GM21723 (cell line): Measurements from ENCODE around the gene TUBB8B.
"Not testable (repeated sequence)": the region's sequence is repeated elsewhere in the genome, so short reads cannot be mapped to it uniquely, and the experiment has no call there.

Experiments
- ATAC-seq: cut with Tn5 transposase; IDR thresholded peaks from one replicate; pipeline ENCODE4 v1.9.1; 2021; ENCODE audit warnings: mild to moderate bottlenecking, moderate library complexity; ENCODE audit not compliant: unreplicated experiment

The TUBB8B gene

GRCh38 chr18:49176-49665, at the start of gene TUBB8B:
Gene TUBB8B (minus strand): TSS chr18:49615. CDS start chr18:49557, 58 bp downstream.
- not testable (repeated sequence) for ATAC-seq

- peak; percentile 87 for ATAC-seq
Measured at GRCh38 chr18:97252-97914, 48.0 kb upstream of the TUBB8B start.

- ATAC-seq, result not testable (repeated sequence)
Measured at GRCh38 chr18:96767-97131, 47.3 kb upstream of the TUBB8B start.

- ATAC-seq, result peak; percentile 29
Measured at GRCh38 chr18:96101-96766, 46.8 kb upstream of the TUBB8B start.

GRCh38 chr18:95580-95979, 46.2 kb upstream of the TUBB8B start:
- ATAC-seq, result not testable (repeated sequence)

- not testable (repeated sequence) for ATAC-seq
Measured at GRCh38 chr18:93897-94408, 44.5 kb upstream of the TUBB8B start.

GRCh38 chr18:91561-91960, 42.1 kb upstream of the TUBB8B start:
- not testable (repeated sequence) for ATAC-seq

GRCh38 chr18:90396-91193, 41.2 kb upstream of the TUBB8B start:
- not testable (repeated sequence) for ATAC-seq

GRCh38 chr18:89124-89523, 39.7 kb upstream of the TUBB8B start:
- ATAC-seq, result not testable (repeated sequence)

GRCh38 chr18:84801-85200, 35.4 kb upstream of the TUBB8B start:
- not testable (repeated sequence) for ATAC-seq

GRCh38 chr18:82626-83209, 33.3 kb upstream of the TUBB8B start:
- not testable (repeated sequence) for ATAC-seq

- not testable (repeated sequence) for ATAC-seq
Measured at GRCh38 chr18:80881-81280, 31.5 kb upstream of the TUBB8B start.

- not testable (repeated sequence) for ATAC-seq
Measured at GRCh38 chr18:80202-80601, 30.8 kb upstream of the TUBB8B start.

- ATAC-seq, result not testable (repeated sequence)
Measured at GRCh38 chr18:75525-76160, 26.2 kb upstream of the TUBB8B start.

GRCh38 chr18:73181-73777, 23.9 kb upstream of the TUBB8B start:
- not testable (repeated sequence) for ATAC-seq

- ATAC-seq, result not testable (repeated sequence)
Measured at GRCh38 chr18:67701-68100, 18.3 kb upstream of the TUBB8B start.

GRCh38 chr18:64279-64678, 14.9 kb upstream of the TUBB8B start:
- not testable (repeated sequence) for ATAC-seq

- ATAC-seq, result not testable (repeated sequence)
Measured at GRCh38 chr18:63656-64055, 14.2 kb upstream of the TUBB8B start.

GRCh38 chr18:54388-54787, 5.0 kb upstream of the TUBB8B start:
- ATAC-seq, result not testable (repeated sequence)

- not testable (repeated sequence) for ATAC-seq
Measured at GRCh38 chr18:48696-49095, 719 bp downstream of the TUBB8B start.
